ENCODE measurements around the gene ZNF747. TPM values are rescaled to one million over a fixed set of nuclear protein-coding genes. Genes with fewer than 3 reads are reported as not detected.

The ZNF747 gene
- 10 to 100 TPM; 15.5 to 17.1 TPM for total RNA-seq
- polyA plus RNA-seq (2013, experiment 1 of 2) = 6.7 TPM
- 6.6 TPM for polyA plus RNA-seq (2013, experiment 2 of 2)
- long read RNA-seq, experiment 1, partial matches to known transcripts = 0 of 2 reads
- long read RNA-seq, experiment 1, other reads (novel, unspliced or antisense) = 1 of 2 reads
- long read RNA-seq, experiment 2, transcript ZNF747-202 (2 exons, 3,504 nt) = major isoform, 18 of 28 reads
- long read RNA-seq, experiment 2, transcript ZNF747-201 (2 exons, 3,936 nt) = minor isoform, 7 of 28 reads
- long read RNA-seq, experiment 2, partial matches to known transcripts = 0 of 28 reads
- long read RNA-seq, experiment 2, other reads (novel, unspliced or antisense) = 2 of 28 reads
- long read RNA-seq, experiment 3, transcript ZNF747-202 (2 exons, 3,504 nt) = major isoform, 19 of 49 reads
- long read RNA-seq, experiment 3, transcript ZNF747-201 (2 exons, 3,936 nt) = minor isoform, 6 of 49 reads
- long read RNA-seq, experiment 3, transcript ZNF747-203 (3 exons, 1,511 nt) = minor isoform, 16 of 49 reads
- long read RNA-seq, experiment 3, partial matches to known transcripts = 0 of 49 reads
- long read RNA-seq, experiment 3, other reads (novel, unspliced or antisense) = 8 of 49 reads
- long read RNA-seq, experiment 4, partial matches to known transcripts = 0 of 3 reads
- long read RNA-seq, experiment 4, other reads (novel, unspliced or antisense) = 0 of 3 reads

DNA sequence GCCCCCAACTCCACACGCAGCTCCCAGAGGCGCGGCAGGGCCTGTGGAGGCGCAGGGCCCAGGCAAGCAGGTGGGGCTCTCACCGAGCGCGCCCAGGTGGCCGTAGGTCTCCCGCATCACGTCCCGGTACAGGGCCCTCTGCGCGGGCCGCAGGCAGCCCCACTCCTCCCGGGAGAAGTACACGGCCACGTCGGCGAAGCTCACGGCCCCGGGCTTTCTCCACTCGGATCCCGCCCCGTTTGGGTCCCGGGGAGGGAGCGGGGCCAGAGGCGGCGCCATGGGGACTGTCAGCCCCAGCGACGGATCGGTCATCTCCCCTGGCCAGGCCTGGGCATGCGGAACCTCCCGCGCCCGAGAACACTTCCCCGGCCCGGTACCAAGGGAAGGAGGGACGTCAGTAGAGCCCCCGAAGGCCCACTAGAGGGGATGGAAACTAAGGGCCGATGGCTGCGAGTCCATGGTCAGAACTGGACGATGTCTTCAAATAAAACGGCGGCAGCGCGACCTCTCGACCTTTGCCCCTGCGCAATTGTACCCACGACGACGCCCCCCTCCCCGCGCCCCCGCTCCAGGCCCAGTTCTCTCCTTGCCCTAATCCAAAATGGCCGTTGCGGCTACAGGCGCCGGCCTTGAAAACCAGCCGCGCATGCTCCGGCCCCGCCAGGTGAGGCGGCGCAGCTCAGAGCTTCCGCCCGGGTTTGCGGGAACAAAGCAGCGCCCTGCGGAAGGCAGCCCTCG, at the start of gene ZNF747:
ZNF747 (minus strand) TSS at position 491 of the 738 bp plus-strand sequence; CDS start at position 312, 179 bp downstream.
- no peaks in the 10 kb centered on the region for H3K9me3 Mint-ChIP-seq
- Histone ChIP-seq H3K9ac (ENCODE audit: extremely low read depth, low read length, poor library complexity, severe bottlenecking) (peak within 1 kb of the TSS; percentile 86), H3K4me1 (ENCODE audit: control insufficient read depth, insufficient read depth, low read length) (peaks cover 9% of the 10 kb centered on the region), H3K4me3 (ENCODE audit: low read length) (peak within 1 kb of the TSS; percentile 88), H3K9me3 (ENCODE audit: control insufficient read depth, low read length) (no peaks in the 10 kb centered on the region), H3K27ac (ENCODE audit: low read depth, low read length) (peak within 1 kb of the TSS; percentile 90), H3K36me3 (ENCODE audit: control insufficient read depth, insufficient read depth, low read length) (peaks cover 20% of the 10 kb centered on the region), H3K27me3 (ENCODE audit: control insufficient read depth, insufficient read depth, low read length, poor library complexity, severe bottlenecking) (no peaks in the 10 kb centered on the region)
- 0 to 3% methylated on average over 26 to 70 of the region's 70 CpGs for WGBS, 2 experiments (ENCODE audit: insufficient coverage in 1 of 2, insufficient read length in 1 of 2)
- peak within 1 kb of the TSS; percentile 73 for H3K4me3 Mint-ChIP-seq
- H3K36me3 Mint-ChIP-seq (ENCODE audit: low read depth) = peaks cover 34% of the 10 kb centered on the region
- H3K4me1 Mint-ChIP-seq = peaks cover 29% of the 10 kb centered on the region
- H3K27me3 Mint-ChIP-seq (ENCODE audit: insufficient read depth) = no peaks in the 10 kb centered on the region
- peak; percentile 96 for DNase-seq
- TF ChIP-seq, protein P1, sequence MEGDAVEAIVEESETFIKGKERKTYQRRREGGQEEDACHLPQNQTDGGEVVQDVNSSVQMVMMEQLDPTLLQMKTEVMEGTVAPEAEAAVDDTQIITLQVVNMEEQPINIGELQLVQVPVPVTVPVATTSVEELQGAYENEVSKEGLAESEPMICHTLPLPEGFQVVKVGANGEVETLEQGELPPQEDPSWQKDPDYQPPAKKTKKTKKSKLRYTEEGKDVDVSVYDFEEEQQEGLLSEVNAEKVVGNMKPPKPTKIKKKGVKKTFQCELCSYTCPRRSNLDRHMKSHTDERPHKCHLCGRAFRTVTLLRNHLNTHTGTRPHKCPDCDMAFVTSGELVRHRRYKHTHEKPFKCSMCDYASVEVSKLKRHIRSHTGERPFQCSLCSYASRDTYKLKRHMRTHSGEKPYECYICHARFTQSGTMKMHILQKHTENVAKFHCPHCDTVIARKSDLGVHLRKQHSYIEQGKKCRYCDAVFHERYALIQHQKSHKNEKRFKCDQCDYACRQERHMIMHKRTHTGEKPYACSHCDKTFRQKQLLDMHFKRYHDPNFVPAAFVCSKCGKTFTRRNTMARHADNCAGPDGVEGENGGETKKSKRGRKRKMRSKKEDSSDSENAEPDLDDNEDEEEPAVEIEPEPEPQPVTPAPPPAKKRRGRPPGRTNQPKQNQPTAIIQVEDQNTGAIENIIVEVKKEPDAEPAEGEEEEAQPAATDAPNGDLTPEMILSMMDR (conservative IDR thresholded peaks at IDR 0.05) = peak; percentile 20
- peak within 1 kb of the TSS; percentile 96 for H3K27ac Mint-ChIP-seq

DNA sequence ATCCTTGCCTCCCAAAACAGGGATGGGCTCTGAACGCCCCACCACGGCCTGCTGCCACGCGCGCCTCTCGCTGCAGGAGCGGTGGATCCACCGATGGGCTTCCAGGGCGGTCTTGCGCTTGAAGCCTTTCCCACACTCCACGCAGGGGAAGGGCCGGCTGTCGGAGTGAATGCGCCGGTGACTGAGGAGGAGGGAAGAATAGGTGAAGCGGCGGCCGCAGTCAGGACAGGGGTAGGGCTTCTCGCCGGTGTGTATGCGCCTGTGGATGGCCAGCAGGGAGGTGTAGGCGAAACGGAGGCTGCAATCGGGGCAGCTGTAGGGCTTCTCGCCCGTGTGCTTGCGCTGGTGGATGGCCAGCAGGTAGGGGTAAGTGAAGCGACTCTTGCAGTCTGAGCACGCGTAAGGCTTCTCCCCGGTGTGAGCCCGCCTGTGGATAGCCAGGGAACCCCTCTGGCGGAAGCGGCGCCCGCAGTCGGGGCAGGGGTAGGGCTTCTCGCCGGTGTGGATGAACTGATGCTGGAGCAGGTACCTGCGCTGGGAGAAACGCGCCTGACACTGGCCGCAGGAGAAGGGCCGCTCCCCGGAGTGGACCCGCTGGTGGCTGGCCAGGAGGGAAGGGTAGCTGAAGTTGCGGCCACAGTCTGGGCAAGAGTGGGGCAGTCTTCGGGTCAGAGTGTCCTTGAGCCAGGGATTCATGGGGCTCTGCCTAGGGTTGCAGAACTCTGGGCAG, 48.1 kb upstream of the ZNF747 start:
- 95% methylated on average over 23 to 48 of the region's 48 CpGs for WGBS, 2 experiments (ENCODE audit: insufficient coverage in 1 of 2, insufficient read length in 1 of 2)
- H3K4me1 Mint-ChIP-seq = peaks cover 10% of the 10 kb centered on the region
- H3K9ac ChIP-seq (ENCODE audit: extremely low read depth, low read length, poor library complexity, severe bottlenecking) = no peak overlapping the region

More for the DNA sequence above, 48.1 kb upstream of the ZNF747 start:
- Histone ChIP-seq H3K4me3 (ENCODE audit: low read length) (no peak overlapping the region), H3K36me3 (ENCODE audit: control insufficient read depth, insufficient read depth, low read length) (peaks cover 50% of the 10 kb centered on the region), H3K27me3 (ENCODE audit: control insufficient read depth, insufficient read depth, low read length, poor library complexity, severe bottlenecking) (no peaks in the 10 kb centered on the region), H3K4me1 (ENCODE audit: control insufficient read depth, insufficient read depth, low read length) (no peaks in the 10 kb centered on the region), H3K27ac (ENCODE audit: low read depth, low read length) (no peak overlapping the region), H3K9me3 (ENCODE audit: control insufficient read depth, low read length) (no peaks in the 10 kb centered on the region)
- Mint-ChIP-seq H3K27me3 (ENCODE audit: insufficient read depth) (no peaks in the 10 kb centered on the region), H3K9me3 (no peaks in the 10 kb centered on the region), H3K36me3 (ENCODE audit: low read depth) (peaks cover 55% of the 10 kb centered on the region), H3K4me3 (no peak overlapping the region), H3K27ac (no peak overlapping the region)
- DNase-seq = no peak
- TF ChIP-seq, protein P1 (conservative IDR thresholded peaks at IDR 0.05) = no peak

Data from endodermal cell (in vitro differentiated cells).